ENCODE measurements around the gene KCNIP1. TPM values are rescaled to one million over a fixed set of nuclear protein-coding genes. Genes with fewer than 3 reads are reported as not detected.

The KCNIP1 gene
- total RNA-seq, 1 donor from 2014 or later: 5.3 TPM

DNA sequence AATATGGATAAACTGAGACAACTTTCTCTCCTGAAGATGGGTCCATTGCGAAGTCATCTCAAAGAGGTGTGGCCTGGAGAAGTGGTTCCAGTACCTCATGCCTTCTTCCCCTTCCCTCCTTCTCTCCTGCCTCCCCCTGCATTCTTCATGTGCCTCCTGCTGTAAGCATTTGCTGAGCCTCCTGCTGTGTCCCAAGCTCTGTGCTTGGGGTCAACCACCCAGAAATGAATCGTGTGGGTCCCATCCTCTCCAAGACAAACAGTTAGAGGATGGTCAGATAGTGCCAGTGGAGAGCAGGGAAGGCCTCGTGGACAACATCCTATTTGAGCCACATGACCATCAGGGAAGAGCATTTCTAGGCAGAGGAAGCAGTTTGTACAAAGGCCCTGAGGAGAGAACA, 53.5 kb downstream of the KCNIP1 start:
- no peak for DNase-seq (ENCODE audit: extremely low spot score, unreplicated experiment)
- Mint-ChIP-seq H3K4me1 (ENCODE audit: unreplicated experiment) (peaks cover 10% of the 10 kb centered on the region), H3K27ac (no peak overlapping the region), H3K9me3 (no peaks in the 10 kb centered on the region), H3K27me3 (peaks cover 44% of the 10 kb centered on the region), H3K4me3 (no peak overlapping the region), H3K36me3 (no peaks in the 10 kb centered on the region)
- TF ChIP-seq, protein P1, sequence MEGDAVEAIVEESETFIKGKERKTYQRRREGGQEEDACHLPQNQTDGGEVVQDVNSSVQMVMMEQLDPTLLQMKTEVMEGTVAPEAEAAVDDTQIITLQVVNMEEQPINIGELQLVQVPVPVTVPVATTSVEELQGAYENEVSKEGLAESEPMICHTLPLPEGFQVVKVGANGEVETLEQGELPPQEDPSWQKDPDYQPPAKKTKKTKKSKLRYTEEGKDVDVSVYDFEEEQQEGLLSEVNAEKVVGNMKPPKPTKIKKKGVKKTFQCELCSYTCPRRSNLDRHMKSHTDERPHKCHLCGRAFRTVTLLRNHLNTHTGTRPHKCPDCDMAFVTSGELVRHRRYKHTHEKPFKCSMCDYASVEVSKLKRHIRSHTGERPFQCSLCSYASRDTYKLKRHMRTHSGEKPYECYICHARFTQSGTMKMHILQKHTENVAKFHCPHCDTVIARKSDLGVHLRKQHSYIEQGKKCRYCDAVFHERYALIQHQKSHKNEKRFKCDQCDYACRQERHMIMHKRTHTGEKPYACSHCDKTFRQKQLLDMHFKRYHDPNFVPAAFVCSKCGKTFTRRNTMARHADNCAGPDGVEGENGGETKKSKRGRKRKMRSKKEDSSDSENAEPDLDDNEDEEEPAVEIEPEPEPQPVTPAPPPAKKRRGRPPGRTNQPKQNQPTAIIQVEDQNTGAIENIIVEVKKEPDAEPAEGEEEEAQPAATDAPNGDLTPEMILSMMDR (conservative IDR thresholded peaks at IDR 0.05): no peak

DNA sequence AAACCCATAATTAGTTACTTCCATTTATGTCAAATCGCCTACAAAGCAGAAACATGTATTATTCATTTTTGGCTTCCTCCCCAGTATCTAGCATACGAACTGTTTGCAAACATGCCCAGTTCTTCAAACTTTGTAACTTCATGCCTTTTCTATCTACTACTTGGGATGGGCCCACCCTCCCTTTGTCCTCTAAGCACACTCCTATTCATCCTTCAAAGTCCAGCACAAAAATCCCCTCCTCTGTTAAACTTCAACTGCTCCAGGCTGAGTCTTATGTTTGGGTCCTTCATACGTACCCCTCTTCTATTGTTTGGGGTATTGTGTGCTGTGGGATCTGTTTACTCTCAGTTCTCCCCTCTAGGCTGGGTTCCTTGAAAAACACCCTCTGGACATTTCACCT, 55.5 kb downstream of the KCNIP1 start:
- H3K27me3 Mint-ChIP-seq: peaks cover 55% of the 10 kb centered on the region

DNA sequence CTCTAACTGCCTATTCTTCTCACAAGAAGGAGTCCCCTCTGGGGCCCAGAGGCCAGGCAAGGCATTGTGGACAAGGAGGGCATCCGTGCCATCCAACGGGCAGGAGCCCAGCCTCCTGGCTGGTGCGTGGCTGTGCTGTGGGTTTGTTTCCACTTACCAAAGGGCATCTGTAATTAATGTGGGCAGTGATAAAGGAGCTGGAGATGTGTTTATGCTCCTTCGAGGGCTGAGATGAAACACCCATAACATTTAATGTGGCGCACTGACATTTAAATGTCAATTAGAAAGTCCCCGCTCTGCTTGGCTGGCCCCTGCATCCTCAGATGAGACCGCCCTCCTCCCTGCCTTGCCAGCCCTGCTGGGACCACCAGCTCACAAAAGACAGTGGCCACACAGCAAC, 57.1 kb downstream of the KCNIP1 start:
- DNase-seq (ENCODE audit: extremely low spot score, unreplicated experiment): no peak
- Mint-ChIP-seq H3K27ac (no peak overlapping the region), H3K4me1 (ENCODE audit: unreplicated experiment) (peaks cover 5% of the 10 kb centered on the region), H3K4me3 (no peak overlapping the region), H3K36me3 (no peaks in the 10 kb centered on the region), H3K27me3 (peaks cover 56% of the 10 kb centered on the region), H3K9me3 (no peaks in the 10 kb centered on the region)
- TF ChIP-seq, protein P1 (conservative IDR thresholded peaks at IDR 0.05): no peak

More for the DNA sequence above, 55.5 kb downstream of the KCNIP1 start:
- Mint-ChIP-seq H3K4me3 (no peak overlapping the region), H3K36me3 (no peaks in the 10 kb centered on the region), H3K27ac (no peak overlapping the region), H3K4me1 (ENCODE audit: unreplicated experiment) (peaks cover 10% of the 10 kb centered on the region), H3K9me3 (no peaks in the 10 kb centered on the region)
- TF ChIP-seq, protein P1 (conservative IDR thresholded peaks at IDR 0.05): no peak
- DNase-seq (ENCODE audit: extremely low spot score, unreplicated experiment): no peak

DNA sequence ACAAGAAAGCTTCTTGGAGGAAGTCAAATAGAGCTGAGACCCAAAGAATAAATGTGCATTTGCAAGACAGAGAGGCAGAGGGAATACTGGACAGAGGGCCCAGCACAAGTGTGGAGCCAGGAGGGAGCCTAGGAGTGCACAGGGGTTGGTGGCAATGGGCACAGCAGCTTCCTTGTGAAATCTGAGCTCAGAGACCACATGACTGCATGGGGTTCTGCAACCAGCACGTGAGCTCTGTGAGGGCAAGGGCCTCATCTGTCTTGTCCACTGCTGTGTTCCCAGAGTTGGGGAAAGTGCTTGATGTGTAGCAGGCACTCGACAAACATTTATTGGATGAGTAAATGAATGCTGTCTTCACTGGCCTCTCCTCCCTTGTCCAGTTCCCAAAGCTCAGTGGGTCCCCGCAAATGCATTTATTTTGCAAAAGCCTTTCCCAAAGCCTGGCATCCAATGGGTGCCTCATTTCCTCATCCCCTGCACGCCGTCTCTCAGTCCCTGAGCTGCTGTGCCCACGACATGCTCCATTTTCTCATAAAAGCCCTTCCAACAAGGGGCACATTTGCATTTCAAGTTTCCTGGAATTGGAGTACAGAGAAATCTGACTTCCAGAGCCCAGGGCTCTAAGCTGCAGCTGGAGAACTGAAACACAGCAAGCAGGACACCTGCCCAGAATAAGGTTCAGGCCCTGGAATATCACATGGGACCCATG, 58.5 kb downstream of the KCNIP1 start:
- peaks cover 5% of the 10 kb centered on the region for H3K4me1 Mint-ChIP-seq (ENCODE audit: unreplicated experiment)
- H3K27me3 Mint-ChIP-seq: peaks cover 63% of the 10 kb centered on the region
- no peaks in the 10 kb centered on the region for H3K9me3 Mint-ChIP-seq
- TF ChIP-seq, protein P1 (conservative IDR thresholded peaks at IDR 0.05): no peak
- H3K36me3 Mint-ChIP-seq: no peaks in the 10 kb centered on the region
- DNase-seq (ENCODE audit: extremely low spot score, unreplicated experiment): no peak
- H3K27ac Mint-ChIP-seq: no peak overlapping the region
- no peak overlapping the region for H3K4me3 Mint-ChIP-seq

DNA sequence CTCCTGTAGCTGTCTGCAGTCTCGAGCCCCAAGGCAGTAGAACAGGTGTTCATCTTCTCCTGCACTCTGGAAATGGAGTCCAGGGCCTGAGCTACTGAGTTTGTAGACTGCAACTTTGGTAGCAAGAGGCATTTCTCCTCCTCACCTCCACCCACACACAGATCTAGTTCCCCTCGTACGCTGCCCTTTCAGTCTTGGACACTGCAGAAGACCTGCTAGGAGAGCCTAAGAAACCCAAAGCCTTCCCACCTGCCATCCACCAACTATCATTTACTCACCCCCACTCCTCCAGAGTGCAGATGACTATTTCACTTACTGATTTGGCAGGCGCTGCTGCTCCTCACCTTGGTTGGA, 59.0 kb downstream of the KCNIP1 start:
- Mint-ChIP-seq H3K4me3 (no peak overlapping the region), H3K4me1 (ENCODE audit: unreplicated experiment) (peaks cover 5% of the 10 kb centered on the region), H3K27ac (no peak overlapping the region), H3K36me3 (no peaks in the 10 kb centered on the region), H3K27me3 (peaks cover 61% of the 10 kb centered on the region), H3K9me3 (no peaks in the 10 kb centered on the region)
- DNase-seq (ENCODE audit: extremely low spot score, unreplicated experiment): no peak
- TF ChIP-seq, protein P1 (conservative IDR thresholded peaks at IDR 0.05): no peak

All from type B pancreatic cell (in vitro differentiated cells).